Measurements from ENCODE around the gene CDKAL1. TPM values are rescaled to one million over a fixed set of nuclear protein-coding genes. Genes with fewer than 3 reads are reported as not detected.

CDKAL1 gene
- total and polyA plus RNA-seq, 2 donors (not counting 3 experiments of a cell fraction or from before 2014, with no cell fraction given) = 6.1 to 20.5 TPM

- intact Hi-C loops (cut with micrococcal nuclease) (no loop called here), dilution Hi-C loops (cut with MboI; ENCODE audit: extremely low pct_ligation_motif_present, low sequenced_read_pairs) (no loop called here)
- H3K9ac ChIP-seq (replicated peaks; ENCODE audit: extremely low read depth, insufficient read depth, low read length) = no peak overlapping the region
- no peaks in the 10 kb centered on the region for H3K4me1 ChIP-seq (ENCODE audit: control insufficient read depth, extremely low read depth, insufficient read depth, low read length)
- no peak overlapping the region for H3K27ac ChIP-seq (ENCODE audit: insufficient read depth, low read depth, low read length)
- H3K79me2 ChIP-seq (ENCODE audit: control insufficient read depth, insufficient read depth, low read length) = no peaks in the 10 kb centered on the region
- no peak overlapping the region for H2AFZ ChIP-seq (ENCODE audit: low read depth, low read length)
- H3K27me3 ChIP-seq (ENCODE audit: control insufficient read depth in 2 of 2, insufficient read depth in 2 of 2, low read length in 2 of 2) = no peaks in the 10 kb centered on the region
- no peak for FAIRE-seq
- ChIA-PET CTCF (no interaction called here), POLR2A (no interaction called here)
- no peak for DNase-seq (ENCODE audit: low read depth, low spot score)
- no peaks in the 10 kb centered on the region for H3K36me3 ChIP-seq (ENCODE audit: control insufficient read depth in 2 of 2, extremely low read depth in 1 of 2, insufficient read depth in 2 of 2, low read length in 2 of 2)
- BruUV-seq (replicated peaks) = no TSS peak
- no peak overlapping the region for H3K4me3 ChIP-seq (replicated peaks in 1 of 3; ENCODE audit: insufficient read depth in 1 of 3, low read depth in 1 of 3, low read length in 3 of 3)
- no peaks in the 10 kb centered on the region for H3K9me1 ChIP-seq (replicated peaks; ENCODE audit: control insufficient read depth, extremely low read depth, insufficient read depth, low read length)
- no peaks in the 10 kb centered on the region for H4K20me1 ChIP-seq (replicated peaks; ENCODE audit: control insufficient read depth, extremely low read depth, insufficient read depth, low read length)
- no peak overlapping the region for H3K4me2 ChIP-seq (ENCODE audit: insufficient read depth, low read length)
- no peaks in the 10 kb centered on the region for H3K9me3 ChIP-seq (replicated peaks; ENCODE audit: control insufficient read depth, insufficient read depth, low read length)
- no peak for TF ChIP-seq MAX (IDR thresholded peaks at IDR 0.05; ENCODE audit: insufficient read depth, insufficient read length)
- TF ChIP-seq EZH2 (IDR thresholded peaks at IDR 0.05; ENCODE audit: borderline replicate concordance, low read depth, low read length, severe bottlenecking) = no peak
- no peak for TF ChIP-seq FOS (IDR thresholded peaks at IDR 0.05; ENCODE audit: borderline replicate concordance, insufficient read depth, low read length)
- no peak for TF ChIP-seq POLR2AphosphoS5 (IDR thresholded peaks at IDR 0.05; ENCODE audit: insufficient read depth, low read depth, low read length)
- TF ChIP-seq CTCF (IDR thresholded peaks at IDR 0.05; ENCODE audit: extremely low read depth in 1 of 2, insufficient read depth in 1 of 2, low read depth in 1 of 2, low read length in 2 of 2) = no peak
- TF ChIP-seq MYC (IDR thresholded peaks at IDR 0.05; ENCODE audit: low read depth, low read length) = no peak
- TF ChIP-seq POLR2A (IDR thresholded peaks at IDR 0.05; ENCODE audit: low read depth, low read length) = no peak
- TF ChIP-seq GATA2 (IDR thresholded peaks at IDR 0.05; ENCODE audit: insufficient read depth, insufficient read length, low read depth, low read length) = no peak
- no peak for TF ChIP-seq JUN (IDR thresholded peaks at IDR 0.05; ENCODE audit: borderline replicate concordance, insufficient read depth, insufficient read length, low read depth)
These were observed 398.0 kb downstream of the CDKAL1 start for GRCh38 chr6:20932284-20932683.
